Adrenal gland (tissue), 5 donors: Measurements from ENCODE around the gene MICU2.

Experiments used
- POLR2A ChIP-seq, 2 donors: fragments of 450-650 bp; IDR thresholded peaks; one replicate each; pipeline ENCODE4 v1.6.1; 2017; ENCODE audit warnings: antibody characterized with exemption in 2 of 2, mild to moderate bottlenecking in 2 of 2, moderate library complexity in 1 of 2
- TF ChIP-seq, protein P1 (sequence below), 6 experiments: fragments of 450-650 bp in 4 of 6; fragments of 200-600 bp in 2 of 6; sonication (generic) in 1 of 6; IDR thresholded peaks; 1 replicate in 5 of 6; 2 replicates in 1 of 6; pipeline versions ENCODE4 v1.5.1 to v1.8.0; 2016 to 2021; ENCODE audit warnings: antibody characterized with exemption in 6 of 6, mild to moderate bottlenecking in 2 of 6, moderate library complexity in 1 of 6
- donor health status: DM: no; HTN: no; CAD: no.

DNA sequence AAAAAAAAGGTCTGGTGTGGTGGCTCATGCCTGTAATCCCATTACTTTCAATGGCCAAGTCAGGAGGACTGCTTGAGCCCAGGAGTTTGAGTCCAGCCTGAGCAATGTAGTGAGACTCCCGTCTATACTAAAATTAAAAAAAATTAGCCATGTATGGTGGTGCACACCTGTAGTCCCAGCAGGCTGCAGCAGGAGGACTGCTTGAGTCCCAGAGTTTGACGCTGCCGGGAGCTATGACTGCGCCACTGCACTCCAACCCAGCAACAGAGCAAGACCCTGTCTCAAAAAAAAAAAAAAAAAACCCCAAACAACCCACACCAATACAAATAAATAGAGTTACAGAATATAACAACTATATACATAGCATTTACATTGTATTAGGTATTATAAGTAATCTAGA, 65.7 kb downstream of the MICU2 start:
- TF ChIP-seq, protein P1, sequence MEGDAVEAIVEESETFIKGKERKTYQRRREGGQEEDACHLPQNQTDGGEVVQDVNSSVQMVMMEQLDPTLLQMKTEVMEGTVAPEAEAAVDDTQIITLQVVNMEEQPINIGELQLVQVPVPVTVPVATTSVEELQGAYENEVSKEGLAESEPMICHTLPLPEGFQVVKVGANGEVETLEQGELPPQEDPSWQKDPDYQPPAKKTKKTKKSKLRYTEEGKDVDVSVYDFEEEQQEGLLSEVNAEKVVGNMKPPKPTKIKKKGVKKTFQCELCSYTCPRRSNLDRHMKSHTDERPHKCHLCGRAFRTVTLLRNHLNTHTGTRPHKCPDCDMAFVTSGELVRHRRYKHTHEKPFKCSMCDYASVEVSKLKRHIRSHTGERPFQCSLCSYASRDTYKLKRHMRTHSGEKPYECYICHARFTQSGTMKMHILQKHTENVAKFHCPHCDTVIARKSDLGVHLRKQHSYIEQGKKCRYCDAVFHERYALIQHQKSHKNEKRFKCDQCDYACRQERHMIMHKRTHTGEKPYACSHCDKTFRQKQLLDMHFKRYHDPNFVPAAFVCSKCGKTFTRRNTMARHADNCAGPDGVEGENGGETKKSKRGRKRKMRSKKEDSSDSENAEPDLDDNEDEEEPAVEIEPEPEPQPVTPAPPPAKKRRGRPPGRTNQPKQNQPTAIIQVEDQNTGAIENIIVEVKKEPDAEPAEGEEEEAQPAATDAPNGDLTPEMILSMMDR (IDR thresholded peaks at IDR 0.05): no peak
- no peak for TF ChIP-seq POLR2A (IDR thresholded peaks at IDR 0.05)
